GOT3 (cell line): Measurements from ENCODE around the gene KIAA1328.
"Not testable (repeated sequence)": the region's sequence is repeated elsewhere in the genome, so short reads cannot be mapped to it uniquely, and the experiment has no call there.

Source experiments
- DNase-seq: peaks from one replicate; lab custom pipeline; 2025; ENCODE audit warnings: mixed read lengths; lab: John Stamatoyannopoulos, UW

Gene KIAA1328

DNA sequence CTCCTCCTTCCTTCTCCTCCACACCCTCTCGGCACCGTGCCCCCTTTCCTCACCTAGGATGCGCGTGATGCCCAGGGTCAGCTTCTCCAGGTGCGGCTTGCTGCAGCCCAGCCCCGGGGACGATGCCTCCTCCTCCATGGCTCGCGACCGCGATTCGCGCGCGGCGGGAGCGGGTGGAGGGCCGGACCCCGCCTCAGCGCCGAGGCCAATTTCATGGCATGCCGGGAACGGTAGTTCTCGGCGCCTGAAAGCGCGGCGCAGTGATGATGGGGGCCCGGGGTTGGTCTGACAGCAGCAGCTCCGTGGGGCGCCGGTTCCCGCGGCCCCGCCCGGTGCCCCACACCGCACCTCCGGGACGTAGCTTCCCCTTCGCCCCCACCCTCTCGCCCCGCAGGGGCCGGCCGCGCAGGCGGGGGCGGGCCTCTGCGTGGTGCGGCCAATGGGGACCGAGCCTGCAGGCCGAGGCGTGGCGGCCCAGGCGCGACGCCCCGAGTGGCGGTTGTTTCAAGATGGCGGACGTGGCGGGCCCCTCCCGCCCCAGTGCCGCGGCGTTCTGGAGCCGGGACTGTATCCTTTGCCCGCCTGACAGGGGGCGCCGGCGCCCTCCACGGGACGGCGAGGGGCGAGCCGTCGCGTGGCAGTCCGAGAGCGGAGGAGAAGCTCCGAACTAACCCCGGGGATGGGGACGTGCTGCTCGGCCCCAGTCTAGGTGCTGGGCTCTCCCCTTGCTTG lies at the start of gene KIAA1328, which contains the start of gene TPGS2:
TSS of gene KIAA1328 (plus strand) at position 498 of the 732 bp plus-strand sequence. CDS start at position 510, 12 bp downstream.
TSS of gene TPGS2 (minus strand) at position 373 of the 732 bp plus-strand sequence. CDS start at position 138, 235 bp downstream.
- DNase-seq = peak; percentile 51

DNA sequence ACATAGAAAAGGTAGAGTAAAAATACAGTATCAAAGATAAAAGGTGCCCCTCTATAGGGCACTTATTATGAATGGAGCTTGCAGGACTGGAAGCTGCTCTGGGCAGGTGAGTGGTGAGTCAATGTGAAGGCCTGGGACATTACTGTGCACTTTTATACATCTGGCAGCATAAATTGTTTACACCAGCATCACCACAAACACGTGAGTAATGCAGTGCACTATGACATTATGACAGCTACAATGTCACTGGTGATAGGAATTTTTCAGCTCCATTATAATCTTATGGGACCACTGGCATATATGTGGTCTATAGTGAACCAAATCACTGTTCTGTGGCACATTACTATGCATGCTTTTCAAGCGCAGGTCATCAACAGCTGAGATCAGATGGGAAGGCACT lies 48.2 kb upstream of the KIAA1328 start:
- DNase-seq = no peak

DNA sequence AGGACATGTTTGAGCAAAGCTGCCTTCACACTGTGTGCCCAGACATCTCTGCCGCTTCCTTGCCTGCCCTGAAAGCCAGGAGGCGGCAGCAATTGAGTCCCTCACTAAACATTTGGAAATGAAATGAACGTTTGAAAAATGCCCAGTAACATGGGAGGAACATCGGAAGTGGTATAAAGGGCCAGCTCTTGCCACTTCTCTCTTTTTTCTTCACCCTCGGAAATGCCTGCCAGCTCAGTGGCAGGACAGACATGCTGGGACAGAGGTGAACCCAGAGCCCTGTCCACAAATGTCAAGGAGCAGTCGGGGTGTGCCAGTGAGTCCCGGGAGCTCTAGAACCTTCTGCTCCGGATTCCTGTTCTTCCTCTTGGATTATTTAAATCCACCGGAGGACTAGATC lies 46.2 kb upstream of the KIAA1328 start:
- DNase-seq = no peak

DNA sequence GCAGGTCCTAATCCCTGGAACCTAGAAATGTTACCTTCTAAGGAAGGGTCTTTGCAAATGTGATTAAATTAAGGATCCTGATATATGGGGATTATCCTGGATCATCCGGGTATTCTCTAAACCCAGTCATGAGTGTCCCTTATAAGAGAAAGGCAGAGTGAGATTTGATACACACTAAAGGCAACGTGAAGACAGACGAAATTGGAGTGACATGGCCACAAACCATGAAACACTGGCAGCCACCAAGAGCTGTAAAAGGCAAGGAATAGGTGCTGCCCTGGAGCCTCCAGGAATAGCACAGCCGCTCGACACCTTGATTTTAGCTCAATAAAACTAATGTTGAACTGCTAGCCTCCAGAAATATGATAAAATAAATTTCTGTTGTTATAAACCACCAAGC lies 45.1 kb upstream of the KIAA1328 start:
- DNase-seq = no peak

DNA sequence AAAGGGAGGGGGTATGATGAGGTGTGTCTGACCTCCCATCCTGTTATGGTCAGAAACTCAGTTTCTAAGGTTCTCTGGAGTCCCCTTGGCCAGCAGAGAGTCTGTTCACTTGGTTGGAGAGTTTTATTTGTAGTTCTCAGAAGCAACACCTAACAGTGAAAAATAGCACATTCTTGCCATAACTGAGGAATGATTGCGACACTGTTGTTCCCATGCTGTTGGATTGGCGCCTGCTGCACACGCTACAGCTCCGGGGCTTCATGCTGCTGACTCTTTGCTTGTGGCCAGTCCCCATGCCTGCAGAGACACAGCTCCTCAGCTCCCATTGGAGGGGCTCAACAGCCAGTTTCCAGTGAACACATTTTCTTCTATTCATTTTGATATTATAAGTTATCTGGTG lies 42.2 kb upstream of the KIAA1328 start:
- DNase-seq = no peak

DNA sequence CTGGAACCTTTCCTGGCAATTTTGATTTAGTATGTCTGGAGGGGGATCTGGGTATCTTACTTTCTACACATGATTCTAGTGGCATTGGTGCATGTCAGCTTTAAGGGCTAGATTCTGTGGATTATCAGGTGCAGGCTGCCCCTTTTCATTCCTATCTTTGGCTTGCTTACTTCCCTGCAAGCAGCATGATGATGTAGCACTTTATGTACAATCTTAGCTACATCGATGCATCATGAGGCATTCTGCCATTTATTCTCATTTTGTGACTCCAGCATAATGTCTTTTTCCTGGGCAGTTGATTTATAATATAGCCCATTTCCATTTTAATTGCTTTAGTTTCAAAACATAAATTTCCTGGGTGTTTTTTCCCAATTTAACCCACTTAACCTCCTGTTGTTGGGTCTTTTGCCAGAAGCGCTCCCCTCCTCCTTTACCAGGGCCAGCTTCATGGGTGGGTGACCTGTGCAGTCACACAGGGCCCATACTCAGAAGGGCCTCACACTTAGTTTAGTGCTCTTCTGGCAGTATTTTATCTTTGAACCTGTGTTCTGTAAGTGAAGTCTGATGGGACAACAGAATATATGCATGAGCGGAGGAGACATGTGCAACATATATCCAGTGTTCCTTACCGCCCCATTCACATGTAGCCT lies 36.2 kb upstream of the KIAA1328 start:
- DNase-seq = no peak

DNA sequence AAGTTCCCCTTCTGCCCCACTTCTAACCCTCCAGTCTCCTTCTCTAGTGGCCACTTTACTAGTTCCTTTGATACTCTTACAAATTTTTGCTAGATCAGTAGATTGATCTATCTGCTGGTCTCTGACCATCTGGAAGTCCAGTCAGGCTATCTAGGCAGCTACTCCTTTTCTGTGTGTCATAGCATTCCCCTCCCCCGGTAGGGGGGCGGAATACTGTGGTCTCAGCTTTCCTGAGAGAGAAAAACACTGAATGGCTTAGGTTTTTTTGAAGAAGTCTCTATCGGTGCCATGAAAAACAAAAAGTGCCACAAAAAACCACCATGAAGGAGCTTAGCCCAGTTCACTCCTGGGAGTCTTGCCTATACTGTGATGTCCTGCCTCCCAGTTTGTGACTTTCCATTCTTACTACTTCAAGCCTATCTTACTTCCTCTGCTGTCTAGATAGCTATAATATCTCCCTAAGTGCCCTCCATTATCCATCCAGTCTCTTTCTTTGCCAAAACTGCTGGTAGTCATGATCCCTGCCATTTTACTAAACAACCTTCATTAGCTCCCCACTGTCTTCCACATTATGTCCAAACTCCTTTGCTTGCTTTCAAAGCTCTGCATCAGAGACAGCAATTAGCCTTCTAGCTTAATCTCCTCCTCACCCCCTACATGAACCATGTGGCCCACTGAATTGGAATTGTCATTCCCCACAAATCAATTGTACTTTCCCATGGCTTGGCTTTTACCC lies 30.0 kb upstream of the KIAA1328 start:
- no peak for DNase-seq

DNA sequence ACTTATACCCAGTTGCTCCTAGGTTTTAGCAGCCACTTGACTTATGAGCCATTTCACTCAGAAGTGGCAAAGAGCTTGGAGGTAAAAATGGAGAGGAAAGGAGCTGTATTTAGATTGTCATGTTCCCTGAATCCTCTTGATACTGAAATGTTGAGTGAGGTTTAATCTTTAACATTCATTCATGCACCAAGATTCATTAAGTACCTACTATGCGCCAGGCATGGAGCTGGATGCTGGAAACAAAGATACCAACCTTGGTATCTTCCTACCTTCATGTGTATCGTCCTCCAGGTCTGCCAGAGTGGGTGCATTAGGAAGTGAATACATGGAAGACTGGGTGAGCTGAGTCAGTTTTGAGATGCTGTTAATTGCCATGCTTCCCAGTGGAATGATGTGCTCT lies 23.8 kb upstream of the KIAA1328 start:
- no peak for DNase-seq

DNA sequence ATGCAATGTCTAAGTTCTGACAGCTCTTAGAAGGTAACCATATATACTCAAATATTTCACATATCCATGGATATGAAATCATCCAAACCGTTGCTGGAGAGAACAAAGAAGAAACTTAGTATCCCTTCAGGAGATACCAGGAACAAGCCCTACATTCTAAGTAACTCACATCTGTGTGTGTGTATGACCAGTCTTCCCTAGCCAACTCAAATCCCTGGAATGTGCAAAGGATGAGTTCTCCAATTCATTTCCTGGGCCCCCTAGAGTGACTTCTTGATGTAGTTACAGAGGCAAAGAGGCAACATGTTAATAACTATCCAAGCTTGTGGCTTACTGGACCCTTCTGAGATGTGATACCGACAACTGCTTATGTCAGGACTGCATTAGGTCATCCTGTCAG lies 20.2 kb upstream of the KIAA1328 start:
- DNase-seq = no peak

DNA sequence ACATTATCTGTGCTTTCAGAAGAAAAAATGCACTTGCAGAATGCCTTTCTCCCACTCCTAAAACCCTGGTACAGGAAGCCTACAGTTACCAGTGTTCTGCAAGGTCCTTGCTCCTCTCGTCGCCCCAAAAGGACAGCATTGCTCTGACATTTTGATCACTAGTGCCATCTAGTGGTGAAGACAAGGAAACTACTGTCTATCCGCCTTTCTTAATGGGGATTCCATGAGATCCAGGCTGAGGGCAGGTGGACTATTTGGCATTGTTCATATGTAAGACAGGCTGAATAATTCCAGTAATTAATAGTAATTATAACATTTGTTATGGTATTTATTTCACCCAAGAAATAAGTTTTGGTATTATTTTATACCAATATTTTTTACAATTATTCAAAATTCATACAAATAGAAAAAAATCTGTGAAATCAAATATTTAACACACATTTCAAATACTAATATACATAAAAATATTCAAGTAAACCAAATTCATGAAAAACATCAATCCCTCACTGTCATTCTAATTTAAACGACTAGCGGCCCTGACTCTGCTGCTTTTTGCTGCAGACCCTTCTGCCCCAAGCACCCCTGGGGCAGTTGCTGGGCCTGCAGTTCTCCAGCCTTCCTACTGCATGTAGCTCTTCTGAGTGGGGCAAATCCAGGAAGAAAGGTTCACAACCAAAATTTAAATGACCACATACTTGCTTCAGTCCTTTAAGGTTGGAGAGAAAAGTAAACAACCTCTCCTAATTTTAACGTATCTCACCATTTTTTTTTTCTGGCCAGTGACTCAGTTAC lies 19.1 kb upstream of the KIAA1328 start:
- DNase-seq = no peak

DNA sequence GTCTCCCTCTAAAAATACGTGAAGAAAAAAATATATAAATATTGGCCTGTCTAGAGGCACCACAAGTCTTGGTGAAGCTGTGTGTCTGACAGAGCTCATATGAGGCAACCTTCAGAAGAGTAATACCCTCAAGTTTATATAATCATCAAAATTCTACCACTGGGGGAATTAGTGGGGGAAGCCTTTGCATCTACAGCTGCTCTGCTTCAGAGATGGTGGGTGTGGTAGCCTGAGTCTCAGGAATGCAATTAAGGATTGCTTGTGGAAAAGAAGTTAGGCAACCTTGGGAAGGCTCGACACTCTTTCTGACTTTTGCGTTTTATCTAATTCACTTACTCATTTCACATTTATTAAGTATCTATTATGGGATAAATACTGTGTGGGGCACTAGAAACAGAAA lies 17.5 kb upstream of the KIAA1328 start:
- DNase-seq = no peak

DNA sequence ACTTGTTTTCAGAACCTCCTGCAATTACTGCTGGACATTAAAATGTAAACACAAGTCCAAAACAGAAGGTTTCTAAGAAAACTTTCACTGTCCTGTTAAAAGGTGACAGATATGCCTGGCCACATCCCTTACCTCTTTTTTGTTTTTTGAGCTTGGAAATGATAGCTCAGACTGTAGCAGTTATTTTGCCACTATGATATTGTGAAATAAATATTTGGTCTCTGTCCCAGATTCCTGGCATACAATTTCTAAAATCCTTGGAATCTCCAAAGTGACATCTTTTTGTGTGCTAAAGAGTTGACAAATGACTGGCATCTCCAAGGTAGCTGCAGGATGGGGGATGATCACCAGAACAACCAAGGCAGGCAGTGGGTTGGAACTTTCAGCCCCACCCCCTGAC lies 17.0 kb upstream of the KIAA1328 start:
- DNase-seq = no peak

DNA sequence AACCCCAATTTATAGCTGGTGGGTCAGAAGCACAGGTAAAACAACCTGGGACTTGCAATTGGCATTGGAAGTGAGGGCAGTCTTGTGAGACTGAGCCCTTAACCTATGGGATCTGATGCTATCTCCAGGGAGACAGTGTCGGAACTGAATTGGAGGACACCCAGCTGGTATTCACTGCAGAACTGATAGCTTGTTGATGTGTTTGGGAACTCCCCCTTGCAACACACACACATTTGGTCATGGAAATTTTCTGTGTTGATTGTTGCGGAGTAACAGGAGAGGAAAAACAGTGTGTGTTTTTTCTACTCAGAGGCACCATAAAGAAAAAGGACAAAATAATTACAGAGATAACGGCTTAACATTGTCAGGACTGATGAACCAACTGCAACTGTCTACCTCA lies 16.2 kb upstream of the KIAA1328 start:
- no peak for DNase-seq

DNA sequence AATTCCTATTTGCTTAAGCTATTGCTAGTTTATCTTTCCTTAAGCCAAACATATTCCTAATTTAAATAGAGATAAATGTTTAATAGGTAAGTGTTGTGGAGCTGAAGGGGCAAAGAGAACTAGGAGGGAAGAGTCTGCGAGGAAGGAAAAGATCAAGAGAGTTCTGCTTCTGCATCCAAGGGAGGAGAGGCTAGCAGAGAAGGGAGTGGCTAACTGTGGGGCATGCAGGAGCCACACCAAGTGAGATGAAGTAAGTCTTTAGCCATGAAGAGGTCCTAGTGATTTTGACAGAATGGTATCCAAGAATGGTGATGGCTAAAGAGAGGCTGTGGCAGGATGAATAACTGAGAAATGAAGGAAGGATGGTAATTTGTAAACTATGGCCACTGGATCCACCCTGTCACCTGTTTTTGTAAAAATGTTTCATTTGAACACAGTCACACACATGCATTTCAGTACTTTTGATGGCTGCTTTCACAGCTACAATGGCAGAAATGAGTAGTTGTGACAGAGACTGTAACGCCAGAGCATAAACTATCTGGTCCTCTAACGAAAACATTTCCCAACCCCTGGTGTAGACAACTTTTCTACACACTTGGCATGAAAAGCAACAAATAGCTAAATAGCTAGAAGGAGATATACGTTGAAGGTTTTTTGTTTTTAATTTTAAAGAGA lies 15.7 kb upstream of the KIAA1328 start:
- no peak for DNase-seq

DNA sequence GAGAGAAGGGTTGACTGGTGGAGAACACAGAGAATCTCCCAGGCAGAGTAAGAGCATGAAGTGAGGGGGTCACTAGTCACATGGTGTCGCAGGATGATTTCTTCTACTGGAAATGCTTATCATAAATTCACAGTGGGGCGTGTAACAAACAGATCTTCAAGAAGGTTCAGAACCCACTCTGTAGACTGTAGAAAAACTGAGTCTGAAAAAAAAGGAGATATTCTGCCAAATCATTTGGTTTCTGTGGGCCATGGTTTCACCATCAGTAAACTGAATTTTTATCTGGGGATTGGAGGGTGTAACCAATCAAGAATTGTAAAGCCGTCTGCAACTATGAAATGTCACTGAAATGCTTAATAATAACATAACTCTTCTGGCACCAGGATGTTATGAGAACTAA lies 15.1 kb upstream of the KIAA1328 start:
- DNase-seq = no peak

DNA sequence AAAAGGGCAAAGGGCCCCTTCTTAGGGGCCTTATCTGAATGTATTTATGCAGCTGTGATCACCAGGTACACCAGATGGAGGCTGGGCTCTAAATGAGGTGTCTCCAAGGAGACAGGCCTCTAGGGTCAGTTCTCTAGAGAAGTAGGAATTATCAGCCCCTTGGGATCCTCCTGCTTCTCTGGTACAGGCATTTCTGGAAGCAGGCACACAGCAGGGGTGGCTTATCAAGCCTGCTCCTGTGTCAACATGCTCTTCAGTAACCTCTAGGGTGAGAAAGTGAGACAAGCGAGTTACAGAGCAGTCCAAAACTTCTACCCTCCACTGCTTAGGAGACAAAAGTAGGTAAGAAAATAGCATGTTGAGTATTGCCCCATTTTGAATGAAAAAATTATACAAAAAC lies 13.9 kb upstream of the KIAA1328 start:
- no peak for DNase-seq

DNA sequence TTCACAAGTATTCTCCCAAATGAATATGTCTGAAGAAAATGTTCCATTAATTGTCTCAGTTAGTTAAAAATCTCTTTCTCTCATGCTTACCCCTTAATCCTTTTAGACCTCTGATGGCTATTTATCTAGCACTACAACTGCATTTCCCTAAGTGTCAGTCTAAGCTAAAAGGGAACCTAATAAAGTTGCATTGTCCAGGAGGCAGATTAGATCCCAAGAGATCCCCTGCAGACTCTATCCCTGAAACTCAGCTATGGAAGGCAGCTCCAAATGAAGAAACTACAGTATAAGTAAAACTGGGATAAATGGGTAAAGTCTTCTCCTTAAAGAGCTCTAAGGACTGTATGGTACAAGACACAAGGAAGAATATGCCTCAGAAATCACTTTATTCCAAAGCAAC lies 12.8 kb upstream of the KIAA1328 start:
- not testable (repeated sequence) for DNase-seq

DNA sequence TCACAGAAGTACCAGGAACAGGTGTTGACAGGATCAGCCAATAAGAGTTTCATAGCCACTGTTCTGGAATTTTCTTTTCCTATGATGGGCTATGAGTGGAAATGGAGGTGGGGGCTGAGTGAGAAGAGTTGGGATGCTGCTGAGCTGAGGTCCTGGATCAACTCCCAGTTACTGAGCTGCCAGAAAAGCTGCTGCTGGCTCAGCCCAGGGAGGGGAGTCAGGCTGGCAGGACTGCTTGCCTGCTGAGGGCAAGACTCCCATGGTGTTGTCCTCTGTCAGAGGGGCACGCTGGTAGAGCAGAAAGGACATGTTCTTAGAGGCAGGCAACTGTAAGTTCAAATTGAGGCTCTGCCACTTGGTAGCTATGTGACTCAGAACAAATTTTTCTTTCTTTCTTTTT lies 11.9 kb upstream of the KIAA1328 start:
- no peak for DNase-seq

DNA sequence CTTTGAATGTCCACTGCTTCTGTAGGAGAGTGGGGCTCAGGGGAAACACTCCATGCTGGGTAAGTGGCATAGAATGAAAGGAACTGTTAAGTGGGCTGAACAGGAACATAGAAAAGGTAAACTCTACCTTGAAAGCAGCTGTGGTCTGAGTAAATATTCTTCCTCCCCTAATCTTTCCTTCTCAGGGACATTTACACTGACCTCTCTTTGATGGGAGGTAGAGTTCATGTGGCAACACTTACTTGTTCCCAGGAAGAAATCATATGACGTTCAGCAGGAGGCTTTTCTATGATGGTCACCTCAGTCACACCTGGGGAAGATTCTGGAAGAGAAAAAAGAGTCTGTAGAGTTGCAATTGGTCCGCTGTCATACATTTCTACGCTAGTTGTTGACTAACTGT lies 10.3 kb upstream of the KIAA1328 start:
- no peak for DNase-seq

DNA sequence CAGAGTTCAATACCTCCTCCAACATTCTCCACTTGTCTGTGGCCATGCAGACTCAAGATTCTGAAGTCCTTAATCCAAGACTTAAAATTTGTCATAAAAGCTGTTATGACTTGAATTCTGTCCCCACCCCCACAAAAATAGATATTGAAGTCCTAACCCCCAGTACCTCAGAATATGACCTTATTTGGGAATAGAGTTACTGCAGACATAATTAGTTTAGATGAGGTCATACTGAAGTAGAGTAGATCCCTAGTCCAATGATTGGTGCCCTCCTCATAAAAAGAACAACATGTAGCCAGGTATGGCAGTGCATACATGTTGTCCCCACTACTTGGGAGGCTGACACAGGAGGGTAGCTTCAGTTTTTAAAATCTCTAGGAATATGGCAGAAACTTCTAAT lies 9.3 kb upstream of the KIAA1328 start:
- no peak for DNase-seq

DNA sequence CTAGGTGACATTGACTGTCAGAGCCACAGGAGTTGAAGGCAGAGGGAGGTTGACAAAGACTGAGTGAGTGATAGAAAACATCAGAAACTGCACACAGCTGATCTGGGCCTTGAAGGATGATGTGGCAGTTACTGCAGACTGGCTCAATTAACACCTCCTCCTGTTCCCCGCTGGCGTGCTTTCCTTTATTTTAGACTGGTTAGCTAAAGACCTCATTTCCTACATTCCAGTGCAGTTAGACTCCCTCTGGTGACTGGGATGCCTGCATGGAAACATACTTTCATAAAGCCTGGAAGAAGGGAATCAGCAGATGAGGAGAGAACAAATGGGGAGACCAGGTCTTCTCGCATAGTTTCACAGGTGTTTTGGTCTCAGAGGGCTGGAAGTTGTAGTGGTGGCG lies 7.2 kb upstream of the KIAA1328 start:
- no peak for DNase-seq

DNA sequence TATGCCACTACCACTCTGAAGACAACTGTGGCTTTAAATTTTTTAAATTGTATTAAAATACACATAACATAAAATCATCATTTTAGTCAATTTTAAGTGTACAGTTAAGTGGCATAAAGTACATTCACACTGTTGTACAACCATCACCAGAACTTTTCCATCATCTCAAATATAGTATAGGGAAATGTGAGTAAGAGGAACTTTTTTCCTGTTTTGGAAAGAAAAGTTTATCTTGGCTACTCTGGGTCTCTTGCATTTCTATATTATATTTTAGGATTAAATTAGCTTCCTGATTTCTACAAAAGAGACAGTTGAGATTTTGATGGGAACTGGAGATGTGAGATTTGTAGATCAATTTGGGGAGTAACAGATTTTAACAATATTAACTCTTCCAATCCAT lies 3.4 kb upstream of the KIAA1328 start:
- DNase-seq = no peak
